ENCODE measurements around the gene SIRPD.

- no peak for TF ChIP-seq EZH2phosphoT487 (IDR thresholded peaks at IDR 0.05; ENCODE audit: borderline replicate concordance)
- no peak for TF ChIP-seq CTCF (conservative IDR thresholded peaks at IDR 0.05; ENCODE audit: low read length)
Observed at GRCh38 chr20:1528811-1529210, 28.7 kb downstream of the SIRPD start.

Measured in Loucy (cell line).